ENCODE measurements around the gene TEAD1.

Gene TEAD1

GRCh38 chr11:12790861-12791616 is 116.8 kb downstream of the TEAD1 start:
- Mint-ChIP-seq H3K27me3 (ENCODE audit: low read depth) (peaks cover 21% of the 10 kb centered on the region), H3K4me3 (no peak overlapping the region), H3K36me3 (ENCODE audit: low read depth) (no peaks in the 10 kb centered on the region), H3K27ac (no peak overlapping the region), H3K4me1 (ENCODE audit: low read depth) (no peaks in the 10 kb centered on the region), H3K9me3 (no peaks in the 10 kb centered on the region)

- H3K9me3 Mint-ChIP-seq: no peaks in the 10 kb centered on the region
- no peak overlapping the region for H3K27ac Mint-ChIP-seq
- no peak overlapping the region for H3K4me3 Mint-ChIP-seq
- H3K4me1 Mint-ChIP-seq (ENCODE audit: low read depth): no peaks in the 10 kb centered on the region
- H3K27me3 Mint-ChIP-seq (ENCODE audit: low read depth): peaks cover 20% of the 10 kb centered on the region
- H3K36me3 Mint-ChIP-seq (ENCODE audit: low read depth): no peaks in the 10 kb centered on the region
Observed at GRCh38 chr11:12792018-12792417, 117.8 kb downstream of the TEAD1 start.

GRCh38 chr11:12792590-12792989 is 118.4 kb downstream of the TEAD1 start:
- H3K9me3 Mint-ChIP-seq: no peaks in the 10 kb centered on the region
- H3K36me3 Mint-ChIP-seq (ENCODE audit: low read depth): no peaks in the 10 kb centered on the region
- H3K4me3 Mint-ChIP-seq: no peak overlapping the region
- H3K4me1 Mint-ChIP-seq (ENCODE audit: low read depth): no peaks in the 10 kb centered on the region
- peaks cover 25% of the 10 kb centered on the region for H3K27me3 Mint-ChIP-seq (ENCODE audit: low read depth)
- H3K27ac Mint-ChIP-seq: no peak overlapping the region

GRCh38 chr11:12793065-12793464 is 118.8 kb downstream of the TEAD1 start:
- no peak overlapping the region for H3K4me3 Mint-ChIP-seq
- H3K27me3 Mint-ChIP-seq (ENCODE audit: low read depth): peaks cover 29% of the 10 kb centered on the region
- no peaks in the 10 kb centered on the region for H3K36me3 Mint-ChIP-seq (ENCODE audit: low read depth)
- no peak overlapping the region for H3K27ac Mint-ChIP-seq
- H3K9me3 Mint-ChIP-seq: no peaks in the 10 kb centered on the region
- H3K4me1 Mint-ChIP-seq (ENCODE audit: low read depth): no peaks in the 10 kb centered on the region

DNA sequence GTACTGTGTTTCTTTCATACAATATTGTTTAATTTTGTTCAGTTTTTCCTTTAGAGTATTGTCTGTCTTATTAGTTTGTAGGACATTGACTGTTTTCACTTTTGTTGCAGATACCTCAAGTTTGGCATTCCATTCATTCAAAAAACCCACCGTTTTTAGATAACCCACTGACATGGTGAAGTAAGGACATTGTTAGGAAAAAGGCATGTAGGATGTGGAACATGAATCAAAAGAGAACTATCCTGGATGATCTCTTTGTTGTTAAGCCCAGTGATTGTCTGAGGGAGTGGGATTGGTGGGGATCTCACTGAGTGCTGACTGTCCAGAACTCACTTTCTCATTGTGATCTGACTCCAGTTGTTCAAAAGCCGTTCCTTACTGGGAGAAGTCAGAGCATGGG is 119.3 kb downstream of the TEAD1 start:
- no peaks in the 10 kb centered on the region for H3K4me1 Mint-ChIP-seq (ENCODE audit: low read depth)
- peaks cover 34% of the 10 kb centered on the region for H3K27me3 Mint-ChIP-seq (ENCODE audit: low read depth)
- no peak overlapping the region for H3K27ac Mint-ChIP-seq
- no peaks in the 10 kb centered on the region for H3K36me3 Mint-ChIP-seq (ENCODE audit: low read depth)
- H3K4me3 Mint-ChIP-seq: no peak overlapping the region
- H3K9me3 Mint-ChIP-seq: no peaks in the 10 kb centered on the region

- Mint-ChIP-seq H3K36me3 (ENCODE audit: low read depth) (no peaks in the 10 kb centered on the region), H3K27ac (no peak overlapping the region), H3K4me1 (ENCODE audit: low read depth) (no peaks in the 10 kb centered on the region), H3K4me3 (no peak overlapping the region), H3K9me3 (no peaks in the 10 kb centered on the region), H3K27me3 (ENCODE audit: low read depth) (peaks cover 46% of the 10 kb centered on the region)
Observed at GRCh38 chr11:12794576-12795230, 120.5 kb downstream of the TEAD1 start.

DNA sequence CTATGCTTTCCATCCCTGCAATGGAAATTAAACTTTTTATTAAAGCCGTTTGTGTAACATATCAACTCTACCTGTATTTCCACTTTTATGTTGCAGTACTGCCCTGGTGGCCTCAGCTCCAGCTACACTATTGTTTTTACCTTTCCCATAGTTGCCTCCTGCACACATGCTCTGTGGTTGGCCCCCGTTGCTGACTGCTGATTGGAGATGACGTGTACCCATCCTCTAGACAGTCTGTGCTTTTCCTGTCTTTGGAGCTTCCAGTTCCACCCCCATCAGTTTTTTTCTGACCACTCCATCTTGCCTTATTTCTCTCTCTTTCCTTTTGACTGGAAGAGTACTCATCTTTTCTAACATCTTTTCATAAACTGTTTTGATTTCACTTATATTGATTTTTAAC is 123.8 kb downstream of the TEAD1 start:
- Mint-ChIP-seq H3K27me3 (ENCODE audit: low read depth) (peaks cover 59% of the 10 kb centered on the region), H3K4me1 (ENCODE audit: low read depth) (no peaks in the 10 kb centered on the region), H3K4me3 (no peak overlapping the region), H3K9me3 (no peaks in the 10 kb centered on the region), H3K27ac (no peak overlapping the region), H3K36me3 (ENCODE audit: low read depth) (no peaks in the 10 kb centered on the region)

DNA sequence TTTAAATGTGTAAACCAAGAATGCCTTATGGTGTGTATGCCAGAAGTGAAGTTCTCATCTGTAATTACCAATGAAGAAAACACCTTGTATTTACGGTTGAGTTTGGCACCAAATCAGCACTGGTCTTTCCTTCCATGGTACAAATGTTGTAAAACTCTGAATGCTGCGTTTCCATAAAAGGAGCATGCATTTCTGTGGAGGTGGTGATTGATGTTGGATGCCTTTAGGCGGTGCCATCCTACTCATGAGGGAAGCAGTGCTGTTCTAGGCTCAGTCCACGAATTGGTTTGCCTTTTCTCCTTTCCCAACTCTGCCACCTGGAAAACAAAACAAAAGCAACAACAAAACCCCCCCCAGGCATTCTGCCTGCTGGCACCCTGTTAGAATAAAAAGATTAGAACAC is 124.4 kb downstream of the TEAD1 start:
- Mint-ChIP-seq H3K4me3 (no peak overlapping the region), H3K27ac (no peak overlapping the region), H3K4me1 (ENCODE audit: low read depth) (no peaks in the 10 kb centered on the region), H3K36me3 (ENCODE audit: low read depth) (no peaks in the 10 kb centered on the region), H3K9me3 (no peaks in the 10 kb centered on the region), H3K27me3 (ENCODE audit: low read depth) (peaks cover 66% of the 10 kb centered on the region)

- Mint-ChIP-seq H3K4me3 (no peak overlapping the region), H3K9me3 (no peaks in the 10 kb centered on the region), H3K27ac (no peak overlapping the region), H3K27me3 (ENCODE audit: low read depth) (peaks cover 68% of the 10 kb centered on the region), H3K36me3 (ENCODE audit: low read depth) (no peaks in the 10 kb centered on the region), H3K4me1 (ENCODE audit: low read depth) (no peaks in the 10 kb centered on the region)
Observed at GRCh38 chr11:12799334-12799835, 125.2 kb downstream of the TEAD1 start.

GRCh38 chr11:12800032-12800671 is 125.9 kb downstream of the TEAD1 start:
- Mint-ChIP-seq H3K4me1 (ENCODE audit: low read depth) (no peaks in the 10 kb centered on the region), H3K9me3 (no peaks in the 10 kb centered on the region), H3K27me3 (ENCODE audit: low read depth) (peaks cover 68% of the 10 kb centered on the region), H3K36me3 (ENCODE audit: low read depth) (no peaks in the 10 kb centered on the region), H3K27ac (no peak overlapping the region), H3K4me3 (no peak overlapping the region)

- H3K27me3 Mint-ChIP-seq (ENCODE audit: low read depth): peaks cover 66% of the 10 kb centered on the region
- H3K4me1 Mint-ChIP-seq (ENCODE audit: low read depth): no peaks in the 10 kb centered on the region
- no peaks in the 10 kb centered on the region for H3K36me3 Mint-ChIP-seq (ENCODE audit: low read depth)
- H3K4me3 Mint-ChIP-seq: no peak overlapping the region
- H3K9me3 Mint-ChIP-seq: no peaks in the 10 kb centered on the region
- no peak overlapping the region for H3K27ac Mint-ChIP-seq
Observed at GRCh38 chr11:12800871-12801270, 126.7 kb downstream of the TEAD1 start.

GRCh38 chr11:12801976-12802375 is 127.8 kb downstream of the TEAD1 start:
- Mint-ChIP-seq H3K9me3 (no peaks in the 10 kb centered on the region), H3K4me1 (ENCODE audit: low read depth) (no peaks in the 10 kb centered on the region), H3K27me3 (ENCODE audit: low read depth) (peaks cover 65% of the 10 kb centered on the region), H3K27ac (no peak overlapping the region), H3K4me3 (no peak overlapping the region), H3K36me3 (ENCODE audit: low read depth) (no peaks in the 10 kb centered on the region)

GRCh38 chr11:12802418-12803085 is 128.3 kb downstream of the TEAD1 start:
- H3K36me3 Mint-ChIP-seq (ENCODE audit: low read depth): no peaks in the 10 kb centered on the region
- H3K27me3 Mint-ChIP-seq (ENCODE audit: low read depth): peaks cover 61% of the 10 kb centered on the region

GRCh38 chr11:12803086-12803826 is 129.0 kb downstream of the TEAD1 start:
- no peak overlapping the region for H3K27ac Mint-ChIP-seq
- H3K27me3 Mint-ChIP-seq (ENCODE audit: low read depth): peaks cover 54% of the 10 kb centered on the region
- peaks cover 10% of the 10 kb centered on the region for H3K4me1 Mint-ChIP-seq (ENCODE audit: low read depth)
- H3K4me3 Mint-ChIP-seq: no peak overlapping the region
- no peaks in the 10 kb centered on the region for H3K9me3 Mint-ChIP-seq
- no peaks in the 10 kb centered on the region for H3K36me3 Mint-ChIP-seq (ENCODE audit: low read depth)

More at GRCh38 chr11:12802418-12803085, 128.3 kb downstream of the TEAD1 start:
- Mint-ChIP-seq H3K9me3 (no peaks in the 10 kb centered on the region), H3K4me3 (no peak overlapping the region), H3K27ac (no peak overlapping the region), H3K4me1 (ENCODE audit: low read depth) (peaks cover 5% of the 10 kb centered on the region)

Data from T-helper 1 cell treated with Interleukin-12 subunit alpha and Interleukin-12 subunit beta and Interleukin-4 antibody, amounts not matched to agents 30 μg/mL and 1 μg/mL, for 36 hours (primary cell).